HepG2 (cell line): Measurements from ENCODE around the gene MREG.

ENCODE experiments used
- ESRRA ChIP-seq: sonication (generic); formaldehyde crosslinking; IDR thresholded peaks from 2 replicates; pipeline ENCODE4 v1.5.1; 2020; ENCODE audit warnings: mild to moderate bottlenecking, low read depth, missing genetic modification reagents
- KAT2B ChIP-seq: fragments of 150-350 bp; IDR thresholded peaks from 2 replicates; pipeline ENCODE4 v1.6.1; 2014; ENCODE audit warnings: low read depth, low read length, borderline replicate concordance
- ZNF274 ChIP-seq: sonication (generic); formaldehyde crosslinking; IDR thresholded peaks from 2 replicates; pipeline ENCODE4 v1.5.1; 2020; ENCODE audit warnings: mild to moderate bottlenecking, missing genetic modification reagents
- TF ChIP-seq, protein P1 (sequence below): sonication (generic); formaldehyde crosslinking; IDR thresholded peaks from 2 replicates; pipeline ENCODE4 v1.4.0; 2020; ENCODE audit warnings: missing genetic modification reagents

GRCh38 chr2:216039918-216040317, 26.6 kb upstream of the MREG start:
- TF ChIP-seq KAT2B (no peak), ZNF274 (CRISPR knock-in tag) (no peak), ESRRA (CRISPR knock-in tag) (no peak)
- TF ChIP-seq, protein P1, sequence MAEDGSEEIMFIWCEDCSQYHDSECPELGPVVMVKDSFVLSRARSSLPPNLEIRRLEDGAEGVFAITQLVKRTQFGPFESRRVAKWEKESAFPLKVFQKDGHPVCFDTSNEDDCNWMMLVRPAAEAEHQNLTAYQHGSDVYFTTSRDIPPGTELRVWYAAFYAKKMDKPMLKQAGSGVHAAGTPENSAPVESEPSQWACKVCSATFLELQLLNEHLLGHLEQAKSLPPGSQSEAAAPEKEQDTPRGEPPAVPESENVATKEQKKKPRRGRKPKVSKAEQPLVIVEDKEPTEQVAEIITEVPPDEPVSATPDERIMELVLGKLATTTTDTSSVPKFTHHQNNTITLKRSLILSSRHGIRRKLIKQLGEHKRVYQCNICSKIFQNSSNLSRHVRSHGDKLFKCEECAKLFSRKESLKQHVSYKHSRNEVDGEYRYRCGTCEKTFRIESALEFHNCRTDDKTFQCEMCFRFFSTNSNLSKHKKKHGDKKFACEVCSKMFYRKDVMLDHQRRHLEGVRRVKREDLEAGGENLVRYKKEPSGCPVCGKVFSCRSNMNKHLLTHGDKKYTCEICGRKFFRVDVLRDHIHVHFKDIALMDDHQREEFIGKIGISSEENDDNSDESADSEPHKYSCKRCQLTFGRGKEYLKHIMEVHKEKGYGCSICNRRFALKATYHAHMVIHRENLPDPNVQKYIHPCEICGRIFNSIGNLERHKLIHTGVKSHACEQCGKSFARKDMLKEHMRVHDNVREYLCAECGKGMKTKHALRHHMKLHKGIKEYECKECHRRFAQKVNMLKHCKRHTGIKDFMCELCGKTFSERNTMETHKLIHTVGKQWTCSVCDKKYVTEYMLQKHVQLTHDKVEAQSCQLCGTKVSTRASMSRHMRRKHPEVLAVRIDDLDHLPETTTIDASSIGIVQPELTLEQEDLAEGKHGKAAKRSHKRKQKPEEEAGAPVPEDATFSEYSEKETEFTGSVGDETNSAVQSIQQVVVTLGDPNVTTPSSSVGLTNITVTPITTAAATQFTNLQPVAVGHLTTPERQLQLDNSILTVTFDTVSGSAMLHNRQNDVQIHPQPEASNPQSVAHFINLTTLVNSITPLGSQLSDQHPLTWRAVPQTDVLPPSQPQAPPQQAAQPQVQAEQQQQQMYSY (CRISPR knock-in tag) = no peak
